OCI-LY1 (cell line): ENCODE results near the gene SKP1.

Source experiments
- H2AFZ ChIP-seq: fragments of 200-600 bp; sonication (generic), shearing (Covaris generic); 2 replicates; pipeline ENCODE4 v1.6.0; 2014; ENCODE audit warnings: antibody characterized with exemption, mild to moderate bottlenecking, low read length
- H3F3A ChIP-seq: fragments of 200-600 bp; sonication (generic), shearing (Covaris generic); 2 replicates; pipeline ENCODE4 v1.6.0; 2014; ENCODE audit warnings: mild to moderate bottlenecking, antibody characterized with exemption, low read length, moderate library complexity; ENCODE audit not compliant: insufficient read depth
- H3K27ac ChIP-seq: fragments of 200-600 bp; sonication (generic); 2 replicates; pipeline ENCODE4 v1.5.1; 2014; ENCODE audit warnings: low read length, mixed run types, mild to moderate bottlenecking, low read depth; ENCODE audit not compliant: poor library complexity, severe bottlenecking
- H3K27me3 ChIP-seq: fragments of 200-600 bp; sonication (generic); 2 replicates; pipeline ENCODE4 v1.6.0; 2014; ENCODE audit warnings: antibody characterized with exemption, mild to moderate bottlenecking, low read length, moderate library complexity; ENCODE audit not compliant: insufficient read depth
- H3K36me3 ChIP-seq: fragments of 200-600 bp; sonication (generic); 2 replicates; pipeline ENCODE4 v1.6.1; 2014; ENCODE audit warnings: mild to moderate bottlenecking, antibody characterized with exemption, low read length, moderate library complexity, mixed read lengths; ENCODE audit not compliant: insufficient read depth
- H3K4me1 ChIP-seq: fragments of 200-600 bp; sonication (generic); 2 replicates; pipeline ENCODE4 v1.5.1; 2014; ENCODE audit warnings: mild to moderate bottlenecking, low read length, moderate library complexity; ENCODE audit not compliant: insufficient read depth, severe bottlenecking
- H3K4me2 ChIP-seq: fragments of 200-600 bp; sonication (generic), shearing (Covaris generic); 2 replicates; pipeline ENCODE4 v1.6.1; 2014; ENCODE audit warnings: low read length
- H3K4me3 ChIP-seq: fragments of 200-600 bp; sonication (generic); 2 replicates; pipeline ENCODE4 v1.5.1; 2014; ENCODE audit warnings: low read length, low read depth, mild to moderate bottlenecking, mixed read lengths; ENCODE audit not compliant: poor library complexity, severe bottlenecking
- H3K79me2 ChIP-seq: fragments of 200-600 bp; shearing (Covaris generic); 2 replicates; pipeline ENCODE4 v1.6.1; 2016; ENCODE audit warnings: mixed run types, low read length, mixed read lengths; ENCODE audit not compliant: insufficient read depth
- H3K9ac ChIP-seq: fragments of 200-600 bp; sonication (generic), shearing (Covaris generic); 2 replicates; pipeline ENCODE4 v1.6.1; 2014; ENCODE audit warnings: mild to moderate bottlenecking, low read length, mixed read lengths
- H3K9me2 ChIP-seq: fragments of 200-600 bp; sonication (generic), shearing (Covaris generic); 2 replicates; pipeline ENCODE4 v1.6.1; 2014; ENCODE audit warnings: low read depth, mild to moderate bottlenecking, low read length, mixed read lengths
- H3K9me3 ChIP-seq: fragments of 200-600 bp; shearing (Covaris generic); 2 replicates; pipeline ENCODE4 v1.6.1; 2014; ENCODE audit warnings: low read length, mixed read lengths
- H4K20me1 ChIP-seq: fragments of 200-600 bp; sonication (generic), shearing (Covaris generic); 2 replicates; pipeline ENCODE4 v1.6.0; 2016; ENCODE audit warnings: mild to moderate bottlenecking, low read length; ENCODE audit not compliant: insufficient read depth
- EZH2 ChIP-seq: fragments of 200-600 bp; sonication (generic), shearing (Covaris generic); IDR thresholded peaks from 2 replicates; pipeline ENCODE4 v1.8.0; 2017; ENCODE audit warnings: borderline replicate concordance, mixed run types, mild to moderate bottlenecking, antibody characterized with exemption, low read length, moderate library complexity, mixed read lengths
- TF ChIP-seq, protein P1 (sequence below): fragments of 200-600 bp; sonication (generic), shearing (Covaris generic); IDR thresholded peaks from 2 replicates; pipeline ENCODE4 v1.5.1; 2017; ENCODE audit warnings: mild to moderate bottlenecking, antibody characterized with exemption, low read length, moderate library complexity, mixed read lengths

The SKP1 gene

DNA sequence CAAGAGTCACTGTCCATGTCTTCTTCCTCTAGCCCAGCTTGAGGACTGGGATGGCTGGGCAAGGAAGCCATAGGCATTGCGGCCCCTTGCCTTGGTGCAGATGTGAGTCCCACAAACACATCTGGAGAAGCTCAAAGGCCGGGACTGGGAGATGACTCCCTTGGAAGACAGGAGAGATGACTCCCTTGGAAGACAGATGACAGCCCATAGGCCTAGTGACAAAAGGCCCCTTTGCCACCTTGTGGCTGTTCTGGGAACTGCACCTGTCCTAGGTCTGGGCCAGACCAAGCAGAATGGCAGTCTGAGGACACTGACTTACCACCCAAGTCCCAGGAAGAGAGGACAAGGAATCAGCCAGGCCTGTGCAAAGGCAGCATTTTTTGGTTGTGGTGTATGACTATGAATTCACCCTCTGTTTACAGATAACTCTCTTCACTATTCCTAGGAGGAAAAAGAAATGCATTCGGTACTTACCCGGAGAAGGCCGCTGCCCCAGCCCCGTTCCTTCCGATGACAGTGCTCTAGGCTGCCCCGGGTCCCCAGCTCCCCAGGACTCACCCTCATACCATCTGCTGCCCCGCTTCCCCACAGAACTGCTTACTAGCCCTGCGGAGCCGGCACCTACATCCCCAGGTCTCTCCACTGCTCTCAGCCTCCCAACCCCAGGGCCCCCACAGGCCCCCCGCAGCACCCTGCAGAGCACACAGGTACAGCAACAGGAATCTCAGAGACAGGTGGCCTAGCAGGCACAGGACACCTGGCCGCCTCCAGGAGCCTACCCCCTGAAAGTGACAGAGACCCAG is 30.8 kb downstream of the SKP1 start:
- peaks cover 28% of the 10 kb centered on the region for H3K36me3 ChIP-seq
- H3K9ac ChIP-seq: no peak overlapping the region
- H3K27me3 ChIP-seq: no peaks in the 10 kb centered on the region
- H3K4me1 ChIP-seq: no peaks in the 10 kb centered on the region
- no peaks in the 10 kb centered on the region for H3K9me2 ChIP-seq
- no peak overlapping the region for H2AFZ ChIP-seq
- H3K9me3 ChIP-seq: no peaks in the 10 kb centered on the region
- H3K4me3 ChIP-seq: no peak overlapping the region
- TF ChIP-seq EZH2: no peak
- TF ChIP-seq, protein P1, sequence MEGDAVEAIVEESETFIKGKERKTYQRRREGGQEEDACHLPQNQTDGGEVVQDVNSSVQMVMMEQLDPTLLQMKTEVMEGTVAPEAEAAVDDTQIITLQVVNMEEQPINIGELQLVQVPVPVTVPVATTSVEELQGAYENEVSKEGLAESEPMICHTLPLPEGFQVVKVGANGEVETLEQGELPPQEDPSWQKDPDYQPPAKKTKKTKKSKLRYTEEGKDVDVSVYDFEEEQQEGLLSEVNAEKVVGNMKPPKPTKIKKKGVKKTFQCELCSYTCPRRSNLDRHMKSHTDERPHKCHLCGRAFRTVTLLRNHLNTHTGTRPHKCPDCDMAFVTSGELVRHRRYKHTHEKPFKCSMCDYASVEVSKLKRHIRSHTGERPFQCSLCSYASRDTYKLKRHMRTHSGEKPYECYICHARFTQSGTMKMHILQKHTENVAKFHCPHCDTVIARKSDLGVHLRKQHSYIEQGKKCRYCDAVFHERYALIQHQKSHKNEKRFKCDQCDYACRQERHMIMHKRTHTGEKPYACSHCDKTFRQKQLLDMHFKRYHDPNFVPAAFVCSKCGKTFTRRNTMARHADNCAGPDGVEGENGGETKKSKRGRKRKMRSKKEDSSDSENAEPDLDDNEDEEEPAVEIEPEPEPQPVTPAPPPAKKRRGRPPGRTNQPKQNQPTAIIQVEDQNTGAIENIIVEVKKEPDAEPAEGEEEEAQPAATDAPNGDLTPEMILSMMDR: peak; percentile 84
- H4K20me1 ChIP-seq: no peaks in the 10 kb centered on the region
- H3K4me2 ChIP-seq: no peak overlapping the region
- H3K27ac ChIP-seq: no peak overlapping the region
- H3F3A ChIP-seq: no peaks in the 10 kb centered on the region
- no peaks in the 10 kb centered on the region for H3K79me2 ChIP-seq

DNA sequence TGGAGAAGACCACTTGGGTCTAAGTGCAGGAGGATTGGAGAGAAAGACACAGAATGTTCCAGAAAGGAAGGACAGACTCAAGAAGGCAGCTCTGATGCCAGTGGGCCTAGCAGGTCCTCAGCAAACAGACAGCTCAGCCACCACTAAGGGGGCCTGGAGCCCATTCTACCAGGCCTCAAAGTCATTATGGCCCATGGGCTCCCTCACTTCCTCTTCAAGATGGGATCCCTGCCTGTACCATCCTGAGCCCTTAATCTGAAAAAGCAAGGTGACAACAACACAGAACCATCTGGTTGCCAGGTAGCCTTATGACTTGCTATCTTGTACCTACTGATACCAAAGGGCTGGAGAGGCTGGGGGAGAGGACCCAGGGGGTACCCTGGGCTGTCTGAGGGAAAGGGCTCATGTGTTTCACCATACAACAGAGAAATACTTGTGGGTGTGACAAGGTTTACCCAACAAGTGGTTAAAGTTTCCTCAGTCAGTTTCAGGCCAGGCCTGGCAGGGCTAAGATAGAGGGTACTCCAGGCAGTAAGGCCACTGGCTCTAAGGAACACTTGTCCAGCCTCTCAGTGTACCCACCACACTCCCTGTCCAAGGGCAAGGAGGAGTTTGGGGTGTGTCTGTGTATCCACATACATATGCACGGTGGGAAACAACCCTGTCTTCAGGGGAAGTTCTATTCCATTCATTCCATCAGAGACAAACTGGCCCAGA is 31.6 kb downstream of the SKP1 start:
- Histone ChIP-seq H3K9me2 (no peaks in the 10 kb centered on the region), H3K36me3 (peaks cover 20% of the 10 kb centered on the region; the same call in 1 of the 2 replicates), H3K27me3 (no peaks in the 10 kb centered on the region), H3K9me3 (no peaks in the 10 kb centered on the region), H3K9ac (no peak overlapping the region), H3F3A (no peaks in the 10 kb centered on the region), H3K4me3 (no peak overlapping the region), H3K4me1 (no peaks in the 10 kb centered on the region), H4K20me1 (no peaks in the 10 kb centered on the region), H3K4me2 (no peak overlapping the region), H3K79me2 (no peaks in the 10 kb centered on the region), H3K27ac (no peak overlapping the region), H2AFZ (no peak overlapping the region)
- no peak for TF ChIP-seq EZH2
- TF ChIP-seq, protein P1: no peak

DNA sequence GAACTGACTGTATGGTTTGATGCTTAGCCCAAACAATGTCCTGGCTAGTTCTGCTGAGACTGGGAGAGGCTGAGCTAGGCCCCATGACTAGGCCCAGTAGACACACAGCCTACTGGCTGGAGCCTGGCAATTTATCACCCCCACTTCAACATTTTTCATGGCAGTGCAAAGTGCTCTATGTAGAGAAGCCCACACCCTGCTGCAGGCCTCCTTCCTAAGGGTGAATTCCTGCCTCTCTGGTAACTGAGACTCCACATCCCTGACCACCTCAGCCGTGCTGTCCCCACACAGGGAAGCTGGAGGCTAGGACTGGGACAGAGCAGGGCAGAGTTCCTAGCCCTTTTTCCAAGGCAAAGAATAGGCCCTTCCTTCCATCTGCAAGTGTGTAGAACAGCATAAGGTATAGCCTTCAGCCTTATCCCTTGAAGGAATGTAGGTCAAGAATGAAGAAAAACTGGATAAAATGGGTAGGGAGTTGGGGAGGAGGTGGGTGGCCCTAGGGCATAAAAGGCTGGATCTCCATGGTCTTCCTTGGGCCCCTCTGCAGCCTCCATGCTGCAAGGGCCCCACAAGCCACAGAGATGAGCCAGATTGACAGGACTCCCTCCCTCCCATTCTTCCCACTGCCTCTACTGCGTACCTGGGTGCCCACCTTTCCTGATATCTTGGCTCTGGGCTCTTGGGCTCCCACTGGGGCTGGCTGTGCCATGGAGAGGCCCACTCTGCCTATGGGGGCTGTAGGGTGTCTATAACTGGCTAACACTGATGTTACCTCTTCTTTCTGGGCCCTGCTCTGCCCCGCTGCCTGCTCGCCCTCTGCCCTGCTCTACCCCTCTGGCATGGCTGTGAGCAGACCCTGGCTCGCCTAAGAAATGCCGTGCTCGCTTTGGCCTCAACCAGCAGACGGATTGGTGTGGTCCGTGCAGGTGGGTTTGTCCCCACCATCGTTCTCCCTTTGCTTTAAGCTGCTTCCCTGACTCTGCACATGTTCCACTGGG is 32.5 kb downstream of the SKP1 start:
- peaks cover 21% of the 10 kb centered on the region; the same call in 1 of the 2 replicates for H3K36me3 ChIP-seq
- TF ChIP-seq, protein P1: no peak
- TF ChIP-seq EZH2: no peak
- H3K9me2 ChIP-seq: no peaks in the 10 kb centered on the region
- H3K9me3 ChIP-seq: no peaks in the 10 kb centered on the region
- H3K9ac ChIP-seq: no peak overlapping the region
- H3K4me2 ChIP-seq: no peak overlapping the region
- no peaks in the 10 kb centered on the region for H3F3A ChIP-seq
- no peaks in the 10 kb centered on the region for H3K27me3 ChIP-seq
- H3K79me2 ChIP-seq: no peaks in the 10 kb centered on the region
- H2AFZ ChIP-seq: no peak overlapping the region
- no peaks in the 10 kb centered on the region for H4K20me1 ChIP-seq
- no peak overlapping the region for H3K4me3 ChIP-seq
- no peak overlapping the region for H3K27ac ChIP-seq
- no peaks in the 10 kb centered on the region for H3K4me1 ChIP-seq
